ENCODE measurements around the gene SPESP1. TPM values are rescaled to one million over a fixed set of nuclear protein-coding genes. Genes with fewer than 3 reads are reported as not detected.

SPESP1 gene
- polyA plus RNA-seq, 2 of the 4 experiments (the other 2 are of a cell fraction), result not detected

GRCh38 chr15:68994149-68994548 lies 63.8 kb downstream of the SPESP1 start:
- TF ChIP-seq PHF8 (IDR thresholded peaks at IDR 0.05; ENCODE audit: borderline replicate concordance, low read depth) (no peak), ESRRA (IDR thresholded peaks at IDR 0.05; ENCODE audit: borderline replicate concordance, low read length) (no peak), ZSCAN20 (CRISPR knock-in tag; IDR thresholded peaks at IDR 0.05) (no peak), GATA3 (IDR thresholded peaks at IDR 0.05; ENCODE audit: borderline replicate concordance) (no peak), RCOR1 (IDR thresholded peaks at IDR 0.05; ENCODE audit: low read depth, low read length) (no peak)
- Histone ChIP-seq H3K4me3 (no peak overlapping the region), H3K4me2 (no peak overlapping the region), H3K4me1 (no peaks in the 10 kb centered on the region), H3K9me3 (no peaks in the 10 kb centered on the region), H3K27ac (no peak overlapping the region)
- DNase-seq (ENCODE audit: low read depth in 1 of 2, low spot score in 1 of 2) (no peak), ATAC-seq (no peak), FAIRE-seq (no peak)
- CTCF ChIA-PET, result interaction anchor here (1.3 kb wide), 1 partner anchor 13 kb away, joined by 3 read pairs; no protein-coding TSS in a partner anchor
- 41% methylated on average over 2 of the region's 2 CpGs for WGBS (ENCODE audit: missing lambda C conversion rate)
- POLR2A ChIA-PET, result no interaction called here

DNA sequence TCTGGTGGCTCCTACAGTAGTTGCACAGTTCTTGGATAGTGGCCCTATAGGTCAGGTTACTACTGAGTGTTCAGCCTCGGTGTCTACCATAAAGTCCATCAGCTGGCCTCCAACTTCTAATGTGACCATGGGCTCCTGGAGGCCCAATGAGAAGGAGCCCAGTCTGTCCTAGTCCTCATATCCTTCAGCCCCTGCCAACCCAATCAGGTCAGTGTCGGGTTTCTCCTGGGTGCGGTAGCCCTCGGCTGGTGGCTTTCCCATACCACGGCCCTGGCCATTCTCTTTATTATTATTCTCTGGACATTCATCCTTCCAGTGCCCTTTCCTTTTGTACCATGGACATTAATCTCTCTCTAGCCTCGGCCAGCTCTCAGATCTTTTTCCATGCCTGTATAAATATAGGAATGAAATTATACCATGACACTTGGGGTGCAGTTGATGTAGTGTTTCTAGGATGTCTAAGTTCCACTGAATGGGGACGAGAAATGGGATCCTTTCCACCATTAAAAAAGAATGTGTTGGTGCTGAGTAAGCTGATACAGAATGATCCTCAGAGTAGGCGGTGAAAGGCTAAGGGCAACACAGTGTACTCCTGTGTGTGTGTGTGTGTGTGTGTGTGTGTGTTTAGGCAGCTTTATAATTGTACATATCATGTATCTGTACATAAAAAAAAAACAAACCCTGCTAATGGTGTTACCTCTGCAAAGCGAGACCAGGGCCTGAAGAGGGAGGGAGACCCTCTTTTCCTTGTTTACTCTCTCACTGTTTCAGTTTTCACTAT lies 64.8 kb downstream of the SPESP1 start:
- no peak for TF ChIP-seq HDAC2 (IDR thresholded peaks at IDR 0.05)
- CTCF ChIA-PET, result interaction anchor here (1.3 to 1.8 kb wide), 2 partner anchors 14 to 36 kb away, joined by 3 to 5 read pairs; no protein-coding TSS in a partner anchor
- ATAC-seq, result no peak
- POLR2A ChIA-PET, result no interaction called here
- 66% methylated on average over 9 of the region's 9 CpGs for WGBS (ENCODE audit: missing lambda C conversion rate)
- Histone ChIP-seq H3K4me1 (no peaks in the 10 kb centered on the region), H3K4me3 (no peak overlapping the region), H3K4me2 (no peak overlapping the region), H3K9me3 (no peaks in the 10 kb centered on the region), H3K27ac (no peak overlapping the region)
- DNase-seq (ENCODE audit: low read depth in 1 of 2, low spot score in 1 of 2), result no peak
- FAIRE-seq, result no peak

Other genes starting within 250 kb of the SPESP1 start
- gene ANP32A, start 109.6 kb upstream of the SPESP1 start, polyA plus RNA-seq (2011; rRNA removed), result 200 and 208 TPM in 2 replicates
- gene ANP32A, start 109.6 kb upstream of the SPESP1 start, polyA plus RNA-seq (2017; fragmentation: RNase III; extraction: RNeasy Plus Mini Kit Qiagen cat#74134 plus additional on column Dnase treatment), result 354 to 362 TPM (median 360 TPM) in 3 replicates
- gene NOX5, start 84.2 kb downstream of the SPESP1 start, polyA plus RNA-seq (2011; rRNA removed), result 0.13 and 0.22 TPM in 2 replicates
- 0.17 to 0.25 TPM (median 0.19 TPM) in 3 replicates for gene NOX5, start 84.2 kb downstream of the SPESP1 start, polyA plus RNA-seq (2017; fragmentation: RNase III; extraction: RNeasy Plus Mini Kit Qiagen cat#74134 plus additional on column Dnase treatment)
- gene GLCE, start 230.1 kb downstream of the SPESP1 start, polyA plus RNA-seq (2011; rRNA removed), result 41.8 TPM in 2 replicates
- 19.0 to 21.5 TPM (median 19.6 TPM) in 3 replicates for gene GLCE, start 230.1 kb downstream of the SPESP1 start, polyA plus RNA-seq (2017; fragmentation: RNase III; extraction: RNeasy Plus Mini Kit Qiagen cat#74134 plus additional on column Dnase treatment)

All from A549 (cell line).